GM12865 (cell line): Measurements from ENCODE around the gene RPS3.
A peak's percentile ranks its signal among the peaks of the same experiment; 100 is the strongest.

ENCODE experiments used
- DNase-seq: peaks from one replicate; pipeline ENCODE4 v3.0.0; 2010; ENCODE audit warnings: low read depth
- H3K4me3 ChIP-seq: 2 replicates; pipeline ENCODE4 v1.5.1; 2011; ENCODE audit warnings: mild to moderate bottlenecking, low read depth, low read length, control low read depth
- TF ChIP-seq, protein P1 (sequence below): IDR thresholded peaks from 2 replicates; pipeline ENCODE4 v1.5.1; 2011; ENCODE audit warnings: low read length, control low read depth, low read depth, inconsistent platforms; ENCODE audit not compliant: insufficient read depth; ENCODE audit errors: missing control alignments

Gene RPS3

DNA sequence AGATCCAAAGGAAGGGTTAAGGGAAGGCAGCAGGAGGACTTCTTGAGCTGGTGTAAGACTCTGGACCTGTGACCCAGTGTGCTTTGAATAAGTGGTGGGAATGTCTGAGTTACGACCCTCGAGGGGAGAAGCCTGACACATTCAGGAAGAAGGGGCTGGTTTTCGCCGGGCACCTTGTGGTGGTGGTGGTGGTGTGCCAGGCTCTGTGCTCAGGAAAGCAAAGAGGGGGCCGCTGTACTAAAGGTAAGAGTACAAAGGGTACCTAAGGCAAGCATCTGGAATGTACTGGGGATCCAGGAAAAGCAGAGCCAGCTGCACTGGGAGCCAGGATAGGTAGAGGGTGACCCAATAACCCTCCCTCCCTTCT lies 27.4 kb downstream of the RPS3 start:
- no peak overlapping the region for H3K4me3 ChIP-seq
- no peak for DNase-seq
- TF ChIP-seq, protein P1, sequence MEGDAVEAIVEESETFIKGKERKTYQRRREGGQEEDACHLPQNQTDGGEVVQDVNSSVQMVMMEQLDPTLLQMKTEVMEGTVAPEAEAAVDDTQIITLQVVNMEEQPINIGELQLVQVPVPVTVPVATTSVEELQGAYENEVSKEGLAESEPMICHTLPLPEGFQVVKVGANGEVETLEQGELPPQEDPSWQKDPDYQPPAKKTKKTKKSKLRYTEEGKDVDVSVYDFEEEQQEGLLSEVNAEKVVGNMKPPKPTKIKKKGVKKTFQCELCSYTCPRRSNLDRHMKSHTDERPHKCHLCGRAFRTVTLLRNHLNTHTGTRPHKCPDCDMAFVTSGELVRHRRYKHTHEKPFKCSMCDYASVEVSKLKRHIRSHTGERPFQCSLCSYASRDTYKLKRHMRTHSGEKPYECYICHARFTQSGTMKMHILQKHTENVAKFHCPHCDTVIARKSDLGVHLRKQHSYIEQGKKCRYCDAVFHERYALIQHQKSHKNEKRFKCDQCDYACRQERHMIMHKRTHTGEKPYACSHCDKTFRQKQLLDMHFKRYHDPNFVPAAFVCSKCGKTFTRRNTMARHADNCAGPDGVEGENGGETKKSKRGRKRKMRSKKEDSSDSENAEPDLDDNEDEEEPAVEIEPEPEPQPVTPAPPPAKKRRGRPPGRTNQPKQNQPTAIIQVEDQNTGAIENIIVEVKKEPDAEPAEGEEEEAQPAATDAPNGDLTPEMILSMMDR, result no peak

DNA sequence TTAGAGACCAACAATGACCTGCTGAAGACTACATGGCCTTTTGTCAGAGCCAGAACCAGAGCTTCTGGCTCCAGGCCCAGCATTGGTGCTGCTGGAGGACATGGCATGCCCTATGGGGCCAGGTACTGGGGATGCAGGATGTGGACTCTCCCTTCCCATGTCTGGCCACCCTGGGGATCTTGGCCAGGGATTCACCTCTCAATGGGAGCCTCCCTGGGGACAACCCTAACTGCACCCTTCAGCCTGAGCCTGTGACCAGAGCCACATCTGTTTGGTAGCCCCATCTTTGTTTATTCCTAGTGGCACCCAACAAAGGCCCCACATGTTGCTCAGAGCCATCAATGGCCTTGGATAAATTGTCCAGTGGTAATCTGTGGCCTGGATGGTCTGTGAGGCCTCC lies 27.9 kb downstream of the RPS3 start:
- no peak for DNase-seq
- no peak overlapping the region for H3K4me3 ChIP-seq
- TF ChIP-seq, protein P1, result no peak

DNA sequence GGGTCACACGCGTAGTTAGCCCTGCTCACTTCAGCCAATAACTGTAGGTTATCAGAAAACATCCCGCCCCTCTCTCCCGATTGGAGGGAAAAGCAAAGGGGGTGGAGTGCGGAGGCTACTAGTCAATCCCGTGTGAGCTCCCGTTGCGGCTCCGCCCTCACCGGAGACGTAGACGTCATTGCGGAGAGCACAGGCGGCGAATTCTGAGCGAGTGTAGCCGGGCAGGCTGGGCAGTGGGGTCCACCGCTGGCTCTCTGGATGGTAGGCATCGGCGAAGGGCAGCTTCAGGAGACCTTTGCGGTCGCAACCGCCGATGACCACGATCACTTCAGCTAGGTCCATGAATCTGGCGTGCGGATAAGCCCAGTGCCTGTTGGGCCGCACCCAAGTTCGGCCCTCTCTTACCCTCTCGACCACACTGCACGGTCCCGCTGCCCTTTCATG lies 29.0 kb downstream of the RPS3 start:
- H3K4me3 ChIP-seq, result no peak overlapping the region
- peak; percentile 50 for DNase-seq
- TF ChIP-seq, protein P1, result no peak

DNA sequence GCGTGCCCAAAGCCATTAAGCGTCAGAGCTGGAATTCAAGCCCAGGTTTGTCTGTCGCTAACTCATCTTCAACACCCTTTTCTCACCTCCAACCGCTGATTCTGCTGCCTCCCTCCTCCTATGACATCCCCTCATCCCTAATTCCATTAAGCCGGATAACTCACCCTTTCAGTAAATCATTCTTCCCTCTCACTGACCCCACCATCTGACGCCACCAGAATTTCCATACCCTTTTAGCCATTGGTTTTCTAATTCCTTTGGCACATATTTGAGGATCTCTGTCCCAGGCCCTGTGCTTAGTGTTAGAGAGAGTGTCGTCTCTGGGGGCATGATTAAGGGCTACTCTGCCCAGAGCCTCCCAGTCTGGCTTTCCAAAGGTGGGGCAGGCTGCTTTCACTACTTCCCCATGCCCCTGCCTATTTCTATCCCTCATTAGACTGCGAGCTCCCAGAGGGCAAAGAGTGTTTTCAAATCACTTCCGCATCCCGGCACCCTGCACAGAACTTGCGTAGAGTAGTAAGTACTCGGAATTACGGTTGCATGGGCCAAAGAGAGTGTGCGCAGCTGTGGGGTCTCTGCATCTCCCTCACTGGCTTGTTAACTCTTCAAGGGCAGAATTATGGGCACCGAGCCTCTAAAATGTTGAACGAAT lies 29.8 kb downstream of the RPS3 start:
- TF ChIP-seq, protein P1, result no peak
- no peak for DNase-seq
- H3K4me3 ChIP-seq, result no peak overlapping the region

DNA sequence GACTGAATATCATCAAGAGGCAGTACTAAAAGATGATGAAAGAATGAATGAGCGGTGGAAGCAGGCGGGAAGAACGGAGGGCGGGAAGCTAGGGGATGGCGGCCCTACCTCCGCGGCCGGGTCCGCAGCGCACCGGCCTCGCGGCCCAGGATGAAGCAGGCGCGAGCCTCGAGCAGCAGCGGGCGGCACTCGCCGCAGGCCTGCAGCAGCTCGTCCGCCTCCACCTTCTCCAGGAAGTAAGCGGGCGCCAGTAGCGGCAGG lies 30.3 kb downstream of the RPS3 start:
- TF ChIP-seq, protein P1, result no peak
- no peak overlapping the region for H3K4me3 ChIP-seq
- DNase-seq, result no peak

DNA sequence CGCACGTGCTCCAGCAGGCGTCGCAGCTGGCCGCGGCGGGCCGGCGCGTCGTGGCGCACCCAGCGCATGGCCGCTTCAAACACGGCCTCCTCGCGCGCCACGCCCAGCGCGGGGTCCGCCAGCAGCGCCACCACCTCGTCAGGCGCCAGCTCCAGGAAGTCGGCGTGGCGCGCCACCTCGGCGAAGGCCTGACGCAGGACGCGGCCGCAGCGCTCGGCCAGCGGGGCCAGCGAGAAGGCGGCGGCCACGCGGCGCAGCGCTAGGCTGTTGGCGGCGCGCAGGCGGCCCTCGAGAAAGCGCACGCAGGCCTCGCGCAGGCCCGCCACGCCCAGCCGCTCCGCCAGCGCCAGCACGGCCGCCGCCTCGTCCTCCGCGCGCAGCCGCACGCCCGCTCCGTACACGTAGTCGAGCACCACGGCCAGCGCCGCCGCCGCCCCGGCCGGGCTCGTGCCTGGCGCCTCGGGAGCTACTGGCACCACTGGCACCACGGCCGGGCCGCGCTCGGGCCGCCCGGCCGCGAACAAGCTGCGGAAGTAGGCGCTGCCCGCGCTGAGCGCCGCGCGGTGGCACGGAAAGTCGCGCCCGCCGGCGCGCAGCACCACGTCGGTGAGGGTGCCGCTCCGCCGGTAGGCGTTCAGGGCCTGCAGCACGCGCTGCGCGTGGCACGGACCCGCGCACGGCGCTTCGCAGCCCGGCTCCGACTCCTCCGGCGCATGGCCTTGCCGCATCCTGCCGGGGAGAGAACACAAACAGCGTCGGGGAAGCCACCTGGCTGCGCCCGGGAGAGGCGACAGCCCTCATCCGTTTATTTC lies 30.8 kb downstream of the RPS3 start:
- peak overlapping the region; percentile 26 for H3K4me3 ChIP-seq
- TF ChIP-seq, protein P1, result no peak
- DNase-seq, result peak; percentile 67
